ENCODE measurements around the gene ZNF584.

- TF ChIP-seq CTCF (conservative IDR thresholded peaks at IDR 0.05) (no peak), EZH2 (IDR thresholded peaks at IDR 0.05; ENCODE audit: low read depth) (no peak)
These were observed 32.1 kb downstream of the ZNF584 start for GRCh38 chr19:58440556-58440955.
